DND-41 (cell line): ENCODE measurements around the gene SOCS3.

Experiments used
- ATAC-seq: fragments of 200-7000 bp; cut with Tn5 transposase; 3 replicates; pipeline ENCODE4 v1.9.1; 2021; ENCODE audit warnings: low read depth; ENCODE audit not compliant: insufficient read depth
- DNase-seq: peaks from one replicate; pipeline ENCODE4 v3.0.0-alpha.2; 2020
- H2AFZ ChIP-seq: 2 replicates; pipeline ENCODE4 v1.6.0; 2012; ENCODE audit warnings: low read depth, low read length
- H3K27ac ChIP-seq: 2 replicates; pipeline ENCODE4 v1.5.1; 2012; ENCODE audit warnings: low read length, inconsistent platforms
- H3K27me3 ChIP-seq: fragments of 200-600 bp; sonication (generic); 2 replicates; pipeline ENCODE4 v1.6.0; 2012; ENCODE audit warnings: low read length, mild to moderate bottlenecking, inconsistent platforms; ENCODE audit not compliant: insufficient read depth, poor library complexity
- H3K36me3 ChIP-seq: 2 replicates; pipeline ENCODE4 v1.5.1; 2012; ENCODE audit warnings: low read length, inconsistent platforms; ENCODE audit not compliant: insufficient read depth
- H3K4me1 ChIP-seq: 2 replicates; pipeline ENCODE4 v1.5.1; 2012; ENCODE audit warnings: mild to moderate bottlenecking, low read length; ENCODE audit not compliant: insufficient read depth
- H3K4me2 ChIP-seq: 2 replicates; pipeline ENCODE4 v1.6.0; 2012; ENCODE audit warnings: mild to moderate bottlenecking, moderate library complexity, low read length, inconsistent platforms; ENCODE audit not compliant: insufficient read depth
- H3K4me3 ChIP-seq, 2 experiments: fragments of 200-600 bp in 1 of 2; shearing (Covaris generic) in 1 of 2; 2 replicates each; pipeline ENCODE4 v1.5.1; 2012 to 2016; ENCODE audit warnings: inconsistent platforms in 2 of 2, low read length in 2 of 2, mild to moderate bottlenecking in 2 of 2, low read depth in 1 of 2, moderate library complexity in 1 of 2
- H3K79me2 ChIP-seq: 2 replicates; pipeline ENCODE4 v1.6.0; 2012; ENCODE audit warnings: low read length, inconsistent platforms; ENCODE audit not compliant: insufficient read depth
- H3K9ac ChIP-seq: 2 replicates; pipeline ENCODE4 v1.6.0; 2012; ENCODE audit warnings: low read depth, mild to moderate bottlenecking, inconsistent platforms, low read length, moderate library complexity
- H3K9me3 ChIP-seq: 2 replicates; pipeline ENCODE4 v1.5.1; 2012; ENCODE audit warnings: low read length, moderate library complexity, mild to moderate bottlenecking, inconsistent platforms; ENCODE audit not compliant: insufficient read depth, severe bottlenecking
- H4K20me1 ChIP-seq: 2 replicates; pipeline ENCODE4 v1.6.0; 2012; ENCODE audit warnings: low read length; ENCODE audit not compliant: insufficient read depth
- EZH2 ChIP-seq: IDR thresholded peaks from 3 replicates; pipeline ENCODE4 v1.6.1; 2012; ENCODE audit warnings: borderline replicate concordance, low read depth, mild to moderate bottlenecking, moderate library complexity, low read length, inconsistent platforms; ENCODE audit not compliant: severe bottlenecking
- TF ChIP-seq, protein P1 (sequence below): IDR thresholded peaks from 2 replicates; pipeline ENCODE4 v1.5.1; 2012; ENCODE audit warnings: borderline replicate concordance, low read length, moderate library complexity, mild to moderate bottlenecking; ENCODE audit not compliant: poor library complexity, severe bottlenecking; ENCODE audit errors: extremely low read depth

Gene SOCS3

GRCh38 chr17:78344666-78345065 is 15.2 kb downstream of the SOCS3 start:
- Histone ChIP-seq H3K4me1 (peaks cover 13% of the 10 kb centered on the region), H2AFZ (no peak overlapping the region), H3K9me3 (no peaks in the 10 kb centered on the region), H3K9ac (no peak overlapping the region), H3K27ac (no peak overlapping the region), H3K27me3 (peaks cover 8% of the 10 kb centered on the region), H3K4me2 (no peak overlapping the region), H3K36me3 (no peaks in the 10 kb centered on the region), H3K79me2 (no peaks in the 10 kb centered on the region), H3K4me3 (no peak overlapping the region), H4K20me1 (peaks cover 7% of the 10 kb centered on the region; the same call in 1 of the 2 replicates)
- TF ChIP-seq EZH2 = no peak
- TF ChIP-seq, protein P1, sequence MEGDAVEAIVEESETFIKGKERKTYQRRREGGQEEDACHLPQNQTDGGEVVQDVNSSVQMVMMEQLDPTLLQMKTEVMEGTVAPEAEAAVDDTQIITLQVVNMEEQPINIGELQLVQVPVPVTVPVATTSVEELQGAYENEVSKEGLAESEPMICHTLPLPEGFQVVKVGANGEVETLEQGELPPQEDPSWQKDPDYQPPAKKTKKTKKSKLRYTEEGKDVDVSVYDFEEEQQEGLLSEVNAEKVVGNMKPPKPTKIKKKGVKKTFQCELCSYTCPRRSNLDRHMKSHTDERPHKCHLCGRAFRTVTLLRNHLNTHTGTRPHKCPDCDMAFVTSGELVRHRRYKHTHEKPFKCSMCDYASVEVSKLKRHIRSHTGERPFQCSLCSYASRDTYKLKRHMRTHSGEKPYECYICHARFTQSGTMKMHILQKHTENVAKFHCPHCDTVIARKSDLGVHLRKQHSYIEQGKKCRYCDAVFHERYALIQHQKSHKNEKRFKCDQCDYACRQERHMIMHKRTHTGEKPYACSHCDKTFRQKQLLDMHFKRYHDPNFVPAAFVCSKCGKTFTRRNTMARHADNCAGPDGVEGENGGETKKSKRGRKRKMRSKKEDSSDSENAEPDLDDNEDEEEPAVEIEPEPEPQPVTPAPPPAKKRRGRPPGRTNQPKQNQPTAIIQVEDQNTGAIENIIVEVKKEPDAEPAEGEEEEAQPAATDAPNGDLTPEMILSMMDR = no peak
- no peak for DNase-seq
- ATAC-seq = no peak

DNA sequence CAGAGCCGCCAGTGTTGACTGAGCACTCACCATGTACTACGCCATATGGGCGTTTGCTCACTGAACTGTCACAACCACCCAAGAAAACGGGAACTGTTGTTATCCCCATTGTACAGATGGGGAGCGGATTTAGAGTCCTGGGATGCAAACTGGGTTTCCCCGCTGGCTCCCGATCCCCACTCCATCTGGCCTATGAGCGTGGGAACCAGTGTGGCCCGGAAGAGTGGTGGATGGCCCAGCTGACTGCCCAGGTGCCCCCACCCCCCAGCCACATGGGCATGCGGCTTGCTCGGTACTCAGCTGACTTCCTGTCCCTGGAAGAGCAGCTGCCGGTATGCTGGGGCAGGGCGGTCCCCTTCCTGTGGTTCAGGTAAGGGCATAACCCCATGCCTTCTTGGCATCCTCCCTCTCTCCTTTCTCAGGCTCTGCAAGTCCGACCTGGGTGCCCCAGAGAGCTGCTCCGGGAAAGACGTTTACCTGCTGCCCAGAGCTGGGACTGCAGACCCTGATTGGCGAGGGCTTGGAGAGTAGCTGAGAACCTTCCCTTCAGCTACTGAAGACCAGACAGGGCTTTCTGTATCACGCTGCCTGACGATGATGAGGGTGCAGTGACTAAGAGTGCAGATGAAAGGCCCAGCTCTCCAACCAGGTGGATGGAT is 16.2 kb downstream of the SOCS3 start:
- Histone ChIP-seq H3K4me3 (no peak overlapping the region), H3K79me2 (no peaks in the 10 kb centered on the region), H4K20me1 (peaks cover 7% of the 10 kb centered on the region; the same call in 1 of the 2 replicates), H3K9me3 (no peaks in the 10 kb centered on the region), H3K4me2 (no peak overlapping the region; the same call in 1 of the 2 replicates), H3K4me1 (peaks cover 13% of the 10 kb centered on the region), H3K27me3 (peaks cover 8% of the 10 kb centered on the region), H3K9ac (no peak overlapping the region), H2AFZ (no peak overlapping the region), H3K36me3 (no peaks in the 10 kb centered on the region), H3K27ac (peak overlapping the region; percentile 48; the same call in 1 of the 2 replicates)
- TF ChIP-seq, protein P1 = no peak
- ATAC-seq = peak; percentile 92
- peak; percentile 77 for DNase-seq

- H3K9ac ChIP-seq = no peak overlapping the region
Measured at GRCh38 chr17:78343187-78343542, 16.7 kb downstream of the SOCS3 start.

More at GRCh38 chr17:78343187-78343542, 16.7 kb downstream of the SOCS3 start:
- Histone ChIP-seq H3K36me3 (no peaks in the 10 kb centered on the region), H3K79me2 (no peaks in the 10 kb centered on the region), H3K27ac (peak overlapping the region; percentile 7; the same call in 1 of the 2 replicates), H3K4me1 (peaks cover 13% of the 10 kb centered on the region), H3K4me3 (no peak overlapping the region), H3K27me3 (peaks cover 5% of the 10 kb centered on the region), H3K4me2 (no peak overlapping the region), H4K20me1 (peaks cover 7% of the 10 kb centered on the region; the same call in 1 of the 2 replicates), H3K9me3 (no peaks in the 10 kb centered on the region), H2AFZ (no peak overlapping the region)
- TF ChIP-seq, protein P1 = no peak
- no peak for TF ChIP-seq EZH2
- DNase-seq = no peak
- peak; percentile 15; the same call in 1 of the 3 replicates for ATAC-seq
